AG04450 (cell line): ENCODE results near the gene TMEM131L. TPM values are rescaled to one million over a fixed set of nuclear protein-coding genes. Genes with fewer than 3 reads are reported as not detected.

Source experiments
- CTCF ChIA-PET: fragments of 300-600, 350-600 bp; formaldehyde crosslinking; extraction: SDS; loops from one replicate; lab custom pipeline; 2022; ENCODE audit warnings: antibody characterized with exemption, inconsistent platforms; lab: Charles Lee
- POLR2A ChIA-PET: fragments of 350-600 bp; formaldehyde crosslinking; extraction: SDS; loops from one replicate; lab custom pipeline; 2021; ENCODE audit warnings: antibody characterized with exemption, inconsistent platforms; lab: Yijun Ruan, JAX
- DNase-seq: peaks from one replicate; pipeline ENCODE4 v3.0.0-alpha.2; 2011; ENCODE audit warnings: low read depth, low spot score
- H3K27ac ChIP-seq: one replicate; pipeline ENCODE4 v1.5.1; 2012; ENCODE audit warnings: low read depth, low read length, control low read depth
- H3K27me3 ChIP-seq: one replicate; pipeline ENCODE4 v1.6.0; 2012; ENCODE audit warnings: low read length; ENCODE audit not compliant: control insufficient read depth, insufficient read depth
- H3K4me3 ChIP-seq: 2 replicates; pipeline ENCODE4 v1.5.1; 2011; ENCODE audit warnings: mild to moderate bottlenecking, low read depth, low read length, control low read depth
- H3K9me3 ChIP-seq: 2 replicates; pipeline ENCODE4 v1.5.1; 2012; ENCODE audit warnings: low read length; ENCODE audit not compliant: control insufficient read depth, insufficient read depth
- polyA plus RNA-seq: library from polyadenylated mRNA; depleted of rRNA; stranded (reverse); fragments of >200 nt; gene quantifications from 2 replicates; pipeline ENCODE4 v1.2.3, GENCODE V29; 2011
- TF ChIP-seq, protein P1 (sequence below): IDR thresholded peaks from 2 replicates; pipeline ENCODE4 v1.5.1; 2011; ENCODE audit warnings: low read depth, low read length, control low read depth, inconsistent platforms

Gene TMEM131L
- polyA plus RNA-seq, 1 experiment: 15.5 TPM

DNA sequence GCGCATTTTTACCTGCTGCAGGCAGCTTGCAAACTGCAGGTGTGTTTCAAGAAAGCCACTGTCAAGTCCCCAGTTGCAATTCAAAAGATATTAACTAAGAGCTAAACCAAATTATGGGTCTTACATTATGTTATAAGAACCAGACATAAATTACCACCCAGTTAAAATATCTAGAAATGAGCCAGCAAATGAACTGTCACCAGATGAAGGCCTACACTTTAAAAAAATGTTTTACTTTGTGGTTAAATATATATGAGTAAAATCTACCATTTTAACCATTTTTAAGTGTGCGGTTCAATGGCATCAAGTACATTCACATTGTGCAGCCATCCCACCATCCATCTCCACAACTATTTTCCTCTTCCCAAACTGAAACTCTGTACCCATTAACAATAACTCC is 32.0 kb upstream of the TMEM131L start:
- Histone ChIP-seq H3K4me3 (no peak overlapping the region), H3K27me3 (no peaks in the 10 kb centered on the region), H3K27ac (no peak overlapping the region), H3K9me3 (no peaks in the 10 kb centered on the region)
- ChIA-PET POLR2A (no interaction called here), CTCF (no interaction called here)
- TF ChIP-seq, protein P1, sequence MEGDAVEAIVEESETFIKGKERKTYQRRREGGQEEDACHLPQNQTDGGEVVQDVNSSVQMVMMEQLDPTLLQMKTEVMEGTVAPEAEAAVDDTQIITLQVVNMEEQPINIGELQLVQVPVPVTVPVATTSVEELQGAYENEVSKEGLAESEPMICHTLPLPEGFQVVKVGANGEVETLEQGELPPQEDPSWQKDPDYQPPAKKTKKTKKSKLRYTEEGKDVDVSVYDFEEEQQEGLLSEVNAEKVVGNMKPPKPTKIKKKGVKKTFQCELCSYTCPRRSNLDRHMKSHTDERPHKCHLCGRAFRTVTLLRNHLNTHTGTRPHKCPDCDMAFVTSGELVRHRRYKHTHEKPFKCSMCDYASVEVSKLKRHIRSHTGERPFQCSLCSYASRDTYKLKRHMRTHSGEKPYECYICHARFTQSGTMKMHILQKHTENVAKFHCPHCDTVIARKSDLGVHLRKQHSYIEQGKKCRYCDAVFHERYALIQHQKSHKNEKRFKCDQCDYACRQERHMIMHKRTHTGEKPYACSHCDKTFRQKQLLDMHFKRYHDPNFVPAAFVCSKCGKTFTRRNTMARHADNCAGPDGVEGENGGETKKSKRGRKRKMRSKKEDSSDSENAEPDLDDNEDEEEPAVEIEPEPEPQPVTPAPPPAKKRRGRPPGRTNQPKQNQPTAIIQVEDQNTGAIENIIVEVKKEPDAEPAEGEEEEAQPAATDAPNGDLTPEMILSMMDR: no peak
- DNase-seq: no peak

DNA sequence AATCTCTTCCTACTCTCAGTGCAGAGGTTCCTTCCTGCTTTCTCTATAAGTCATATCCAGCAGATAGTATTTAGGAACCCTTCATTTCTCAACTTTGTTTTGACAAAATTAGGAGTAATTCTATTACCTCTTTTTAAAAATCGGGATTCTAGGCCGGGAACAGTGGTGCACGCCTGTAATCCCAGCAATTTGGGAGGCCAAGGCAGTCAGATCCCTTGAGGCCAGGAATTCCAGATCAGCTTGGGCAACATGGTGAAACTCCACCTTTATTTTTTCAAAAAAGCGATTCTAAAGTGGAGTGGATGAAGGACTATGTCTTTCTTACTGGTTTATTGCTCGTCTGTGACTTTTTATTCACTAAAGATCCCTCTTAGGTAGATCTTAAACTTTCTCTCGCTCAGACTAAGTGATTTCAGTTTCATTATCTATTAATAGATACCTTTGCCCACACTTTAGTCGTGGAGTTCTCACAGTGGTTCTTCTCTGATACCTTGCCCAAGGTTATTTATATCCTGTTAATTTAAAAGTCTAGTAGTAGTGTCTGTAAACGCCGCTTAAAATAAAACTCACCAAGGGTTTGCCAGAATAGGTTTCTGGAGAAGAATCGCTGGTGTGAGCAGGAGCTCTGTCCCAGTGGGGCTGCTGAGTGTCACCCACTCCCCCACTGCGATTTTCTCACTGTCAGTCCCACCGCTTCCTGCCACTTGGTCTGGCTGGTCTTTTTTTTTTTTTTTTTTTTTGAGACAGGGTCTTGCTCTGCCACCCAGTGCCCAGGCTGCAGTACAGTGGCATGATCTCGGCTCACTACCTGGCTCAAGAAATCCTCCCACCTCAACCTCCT is 27.0 kb upstream of the TMEM131L start:
- no peak overlapping the region for H3K27ac ChIP-seq
- TF ChIP-seq, protein P1: no peak
- ChIA-PET CTCF (interaction anchor here (1.3 to 1.4 kb wide), 2 partner anchors 296 to 311 kb away, joined by 3 read pairs; no protein-coding TSS in a partner anchor), POLR2A (no interaction called here)
- H3K4me3 ChIP-seq: no peak overlapping the region
- no peaks in the 10 kb centered on the region for H3K9me3 ChIP-seq
- no peak for DNase-seq
- H3K27me3 ChIP-seq: no peaks in the 10 kb centered on the region

DNA sequence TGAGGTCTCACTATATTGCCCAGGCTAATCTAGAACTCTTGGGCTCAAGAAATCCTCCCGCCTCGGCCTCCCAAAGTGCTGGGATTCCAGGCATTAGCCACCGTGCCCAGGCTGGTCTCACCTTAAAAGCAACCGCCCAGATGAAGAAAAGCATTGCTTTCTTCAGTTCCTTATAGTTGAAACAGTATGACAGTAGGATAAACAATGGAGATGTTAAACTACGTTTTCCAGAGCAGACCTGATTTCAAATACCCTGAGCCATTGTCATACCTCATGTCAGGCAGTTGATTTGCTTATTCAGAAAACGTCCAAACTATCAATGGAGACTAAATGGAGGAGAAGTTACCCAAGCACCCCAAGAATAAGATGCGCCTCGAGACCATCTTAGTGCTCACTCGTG is 26.3 kb upstream of the TMEM131L start:
- ChIA-PET CTCF (interaction anchor here (1.4 kb wide), 1 partner anchor 297 kb away, joined by 3 read pairs; no protein-coding TSS in a partner anchor), POLR2A (no interaction called here)
- Histone ChIP-seq H3K27me3 (no peaks in the 10 kb centered on the region), H3K27ac (no peak overlapping the region), H3K9me3 (no peaks in the 10 kb centered on the region), H3K4me3 (no peak overlapping the region)
- DNase-seq: no peak
- TF ChIP-seq, protein P1: no peak

DNA sequence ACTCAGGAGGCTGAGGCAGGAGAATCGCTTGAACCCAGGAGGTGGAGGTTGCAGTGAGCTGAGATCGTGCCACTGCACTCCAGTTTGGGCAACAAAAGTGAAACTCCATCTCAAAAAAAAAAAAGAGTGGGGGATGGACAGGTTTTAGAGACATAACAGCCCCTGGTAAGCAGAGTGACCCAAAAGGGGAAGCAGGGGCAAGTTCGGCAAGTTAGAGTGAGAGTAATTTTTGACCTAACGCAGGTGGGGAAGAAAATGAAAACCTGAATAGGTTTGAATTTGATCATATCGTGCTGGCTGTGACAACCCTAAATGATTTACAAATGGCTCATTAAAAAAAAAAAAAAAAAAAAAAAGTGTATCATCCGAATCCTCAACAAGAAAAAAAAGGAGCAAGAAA is 25.7 kb upstream of the TMEM131L start:
- CTCF ChIA-PET: no interaction called here
- POLR2A ChIA-PET: no interaction called here
- no peak for DNase-seq
- H3K9me3 ChIP-seq: no peaks in the 10 kb centered on the region
- H3K27me3 ChIP-seq: no peaks in the 10 kb centered on the region
- TF ChIP-seq, protein P1: no peak
- no peak overlapping the region for H3K27ac ChIP-seq
- no peak overlapping the region for H3K4me3 ChIP-seq
